Dendritic cell treated with granulocyte-macrophage colony-stimulating factor and Interleukin-4, amounts not matched to agents 40 ng/mL and 50 ng/mL, for 4 days (primary cell): ENCODE measurements around the gene C9orf72.

Experiments used
- H3K27ac Mint-ChIP-seq: one replicate; pipeline ENCODE4 v1.8.0; 2022; ENCODE audit warnings: mild to moderate bottlenecking, mixed read lengths
- H3K27me3 Mint-ChIP-seq: one replicate; pipeline ENCODE4 v1.8.0; 2022; ENCODE audit warnings: mild to moderate bottlenecking, mixed read lengths
- H3K36me3 Mint-ChIP-seq: one replicate; pipeline ENCODE4 v1.8.0; 2022; ENCODE audit warnings: low read depth, mixed read lengths
- H3K4me1 Mint-ChIP-seq: one replicate; pipeline ENCODE4 v1.8.0; 2022; ENCODE audit warnings: low read depth, mixed read lengths
- H3K4me3 Mint-ChIP-seq: one replicate; pipeline ENCODE4 v1.8.0; 2022; ENCODE audit warnings: mild to moderate bottlenecking, moderate library complexity, mixed read lengths
- H3K9me3 Mint-ChIP-seq: one replicate; pipeline ENCODE4 v1.8.0; 2022; ENCODE audit warnings: mixed read lengths
- intact Hi-C: fragments of 100-400 bp; cut with micrococcal nuclease; formaldehyde crosslinking; loops from one replicate; pipeline ENCODE4 v1.15.0; 2022

The C9orf72 gene

GRCh38 chr9:27566118-27566517 is 7.2 kb downstream of the C9orf72 start:
- Mint-ChIP-seq H3K4me3 (peak overlapping the region; percentile 2), H3K36me3 (peaks cover 58% of the 10 kb centered on the region), H3K4me1 (peaks cover 36% of the 10 kb centered on the region), H3K9me3 (no peaks in the 10 kb centered on the region), H3K27me3 (no peaks in the 10 kb centered on the region), H3K27ac (peak overlapping the region; percentile 88)
- intact Hi-C loops, result no loop called here

- intact Hi-C loops, result no loop called here
- H3K27ac Mint-ChIP-seq, result peak overlapping the region; percentile 88
Observed at GRCh38 chr9:27565696-27566095, 7.6 kb downstream of the C9orf72 start.

GRCh38 chr9:27564670-27565069 is 8.6 kb downstream of the C9orf72 start:
- no peaks in the 10 kb centered on the region for H3K9me3 Mint-ChIP-seq
- intact Hi-C loops, result loop anchor here (5.0 kb wide), 1 partner anchor 163 kb away; no protein-coding TSS in a partner anchor
- peaks cover 29% of the 10 kb centered on the region for H3K4me1 Mint-ChIP-seq
- H3K27ac Mint-ChIP-seq, result peak overlapping the region; percentile 88
- no peak overlapping the region for H3K4me3 Mint-ChIP-seq
- H3K27me3 Mint-ChIP-seq, result no peaks in the 10 kb centered on the region
- H3K36me3 Mint-ChIP-seq, result peaks cover 59% of the 10 kb centered on the region

More at GRCh38 chr9:27565696-27566095, 7.6 kb downstream of the C9orf72 start:
- peaks cover 56% of the 10 kb centered on the region for H3K36me3 Mint-ChIP-seq
- peaks cover 33% of the 10 kb centered on the region for H3K4me1 Mint-ChIP-seq
- H3K9me3 Mint-ChIP-seq, result no peaks in the 10 kb centered on the region
- no peaks in the 10 kb centered on the region for H3K27me3 Mint-ChIP-seq
- H3K4me3 Mint-ChIP-seq, result peak overlapping the region; percentile 13

- Mint-ChIP-seq H3K36me3 (peaks cover 67% of the 10 kb centered on the region), H3K4me3 (peak overlapping the region; percentile 46), H3K9me3 (no peaks in the 10 kb centered on the region), H3K27ac (peak overlapping the region; percentile 88), H3K27me3 (no peaks in the 10 kb centered on the region), H3K4me1 (peaks cover 29% of the 10 kb centered on the region)
- intact Hi-C loops, result loop anchor here (5.0 kb wide), 1 partner anchor 163 kb away; no protein-coding TSS in a partner anchor
Observed at GRCh38 chr9:27563738-27564430, 9.4 kb downstream of the C9orf72 start.

DNA sequence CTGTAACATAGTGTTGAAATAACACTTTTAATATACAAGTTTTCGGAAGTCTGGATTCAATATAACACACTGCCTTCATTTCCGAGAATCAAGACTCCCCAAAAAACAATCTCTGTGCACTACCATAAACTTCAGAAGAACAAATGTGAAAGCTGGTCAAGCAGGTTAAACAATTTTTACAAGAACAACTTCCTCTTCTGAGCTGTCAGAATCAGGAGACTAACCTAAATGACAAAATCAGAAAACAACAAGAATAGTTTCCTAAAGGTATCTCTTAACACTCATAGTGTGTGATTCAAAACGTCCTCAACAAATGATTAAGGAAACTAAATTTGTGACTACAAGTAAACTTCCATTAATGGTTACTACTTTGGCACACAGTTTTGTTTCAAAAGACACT is 11.6 kb downstream of the C9orf72 start:
- H3K36me3 Mint-ChIP-seq, result peaks cover 56% of the 10 kb centered on the region
- H3K4me3 Mint-ChIP-seq, result no peak overlapping the region
- no peaks in the 10 kb centered on the region for H3K9me3 Mint-ChIP-seq
- intact Hi-C loops, result loop anchor here (5.0 kb wide), 1 partner anchor 166 kb away; no protein-coding TSS in a partner anchor
- H3K4me1 Mint-ChIP-seq, result peaks cover 11% of the 10 kb centered on the region
- peak overlapping the region; percentile 67 for H3K27ac Mint-ChIP-seq
- no peaks in the 10 kb centered on the region for H3K27me3 Mint-ChIP-seq

DNA sequence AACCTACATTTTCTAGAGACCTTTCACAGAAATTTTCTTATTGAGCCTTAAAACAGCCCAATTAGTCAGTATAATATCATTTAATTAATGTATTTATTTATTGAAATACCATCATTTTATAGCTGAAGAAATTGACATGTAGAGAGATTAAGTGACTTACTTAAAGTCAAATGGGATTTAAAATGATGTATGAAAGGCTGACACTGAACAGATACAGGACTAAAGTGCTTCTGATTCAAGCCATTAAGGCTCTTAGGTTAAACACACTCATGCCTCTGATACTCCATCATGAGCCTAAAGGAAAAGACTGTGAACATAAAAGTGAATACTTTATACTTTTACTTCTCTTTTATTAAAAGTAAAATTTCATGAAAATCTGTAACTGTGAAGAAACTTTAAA is 12.8 kb downstream of the C9orf72 start:
- no peaks in the 10 kb centered on the region for H3K9me3 Mint-ChIP-seq
- no peaks in the 10 kb centered on the region for H3K27me3 Mint-ChIP-seq
- intact Hi-C loops, result loop anchor here (5.0 kb wide), 1 partner anchor 167 kb away; no protein-coding TSS in a partner anchor
- H3K4me3 Mint-ChIP-seq, result no peak overlapping the region
- H3K4me1 Mint-ChIP-seq, result peaks cover 9% of the 10 kb centered on the region
- no peak overlapping the region for H3K27ac Mint-ChIP-seq
- peaks cover 54% of the 10 kb centered on the region for H3K36me3 Mint-ChIP-seq

DNA sequence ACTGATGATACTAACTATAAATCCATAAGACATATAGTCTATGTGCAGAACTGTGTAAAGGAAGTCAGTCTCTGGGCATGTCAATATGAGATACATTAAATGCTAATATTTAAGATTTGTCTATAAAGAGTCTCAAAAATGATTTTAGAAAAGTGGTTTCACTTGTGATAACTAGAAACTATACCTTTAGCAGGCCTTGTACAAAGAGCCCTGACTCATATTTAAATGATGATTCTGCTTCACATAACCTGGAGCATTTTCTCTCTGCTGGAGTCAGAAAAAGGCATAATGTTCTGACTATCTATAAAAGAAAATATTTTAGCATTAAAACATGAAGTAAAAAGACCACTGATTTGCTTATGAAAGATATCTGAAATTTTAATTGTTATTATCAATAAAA is 15.0 kb downstream of the C9orf72 start:
- Mint-ChIP-seq H3K36me3 (peaks cover 71% of the 10 kb centered on the region), H3K4me1 (peaks cover 14% of the 10 kb centered on the region), H3K27ac (no peak overlapping the region), H3K9me3 (no peaks in the 10 kb centered on the region), H3K27me3 (no peaks in the 10 kb centered on the region), H3K4me3 (no peak overlapping the region)
- intact Hi-C loops, result loop anchor here (10.0 kb wide), 1 partner anchor 226 kb away; no protein-coding TSS in a partner anchor

- no peaks in the 10 kb centered on the region for H3K27me3 Mint-ChIP-seq
- H3K4me1 Mint-ChIP-seq, result peaks cover 18% of the 10 kb centered on the region
- H3K36me3 Mint-ChIP-seq, result peaks cover 79% of the 10 kb centered on the region
- no peaks in the 10 kb centered on the region for H3K9me3 Mint-ChIP-seq
- H3K4me3 Mint-ChIP-seq, result no peak overlapping the region
- intact Hi-C loops, result loop anchor here (10.0 kb wide), 1 partner anchor 228 kb away; no protein-coding TSS in a partner anchor
- no peak overlapping the region for H3K27ac Mint-ChIP-seq
Observed at GRCh38 chr9:27556470-27556869, 16.8 kb downstream of the C9orf72 start.

GRCh38 chr9:27554712-27555111 is 18.6 kb downstream of the C9orf72 start:
- H3K36me3 Mint-ChIP-seq, result peaks cover 77% of the 10 kb centered on the region
- intact Hi-C loops, result loop anchor here (10.0 kb wide), 1 partner anchor 230 kb away; no protein-coding TSS in a partner anchor
- H3K27me3 Mint-ChIP-seq, result no peaks in the 10 kb centered on the region
- H3K9me3 Mint-ChIP-seq, result no peaks in the 10 kb centered on the region
- H3K27ac Mint-ChIP-seq, result no peak overlapping the region
- peaks cover 24% of the 10 kb centered on the region for H3K4me1 Mint-ChIP-seq
- no peak overlapping the region for H3K4me3 Mint-ChIP-seq

GRCh38 chr9:27549196-27549755 is 24.0 kb downstream of the C9orf72 start:
- no peak overlapping the region for H3K4me3 Mint-ChIP-seq
- peaks cover 81% of the 10 kb centered on the region for H3K36me3 Mint-ChIP-seq
- peaks cover 24% of the 10 kb centered on the region for H3K4me1 Mint-ChIP-seq
- H3K27ac Mint-ChIP-seq, result no peak overlapping the region
- no peaks in the 10 kb centered on the region for H3K9me3 Mint-ChIP-seq
- H3K27me3 Mint-ChIP-seq, result no peaks in the 10 kb centered on the region
- intact Hi-C loops, result loop anchor here (5.0 to 10.0 kb wide), 2 partner anchors 302 to 526 kb away; no protein-coding TSS in a partner anchor

DNA sequence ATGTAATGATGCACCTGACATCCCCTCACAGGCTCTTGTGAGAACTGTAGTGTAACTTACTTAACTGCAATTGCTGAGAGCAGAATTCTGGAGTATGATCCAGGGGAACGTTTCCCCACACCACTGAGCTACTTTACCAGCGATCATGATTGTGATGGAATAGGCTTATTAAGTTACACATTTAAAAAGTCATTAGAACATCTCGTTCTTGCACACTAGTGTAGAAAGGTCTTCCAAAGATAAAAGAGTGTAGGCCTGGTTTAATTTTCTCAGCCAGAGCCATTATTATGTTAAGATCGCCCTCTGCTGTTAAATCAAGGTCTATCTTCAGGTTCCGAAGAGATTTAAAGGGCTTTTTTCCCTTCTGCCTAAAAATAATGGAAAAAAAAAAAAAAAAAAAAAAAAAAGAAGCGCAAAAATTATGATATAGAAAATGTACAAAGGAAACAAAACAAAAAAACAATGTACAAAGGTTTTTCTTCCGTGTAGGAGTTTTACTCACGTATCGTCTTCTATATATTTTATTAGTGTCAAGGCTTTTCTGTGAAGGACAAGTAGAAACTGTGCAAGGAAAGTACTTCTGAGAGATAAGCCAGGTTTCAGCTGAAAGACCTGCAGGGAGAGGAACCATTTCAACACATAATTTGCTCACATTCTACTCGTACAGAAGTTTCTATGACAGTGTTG is 25.1 kb downstream of the C9orf72 start:
- H3K9me3 Mint-ChIP-seq, result no peaks in the 10 kb centered on the region
- no peaks in the 10 kb centered on the region for H3K27me3 Mint-ChIP-seq
- peaks cover 81% of the 10 kb centered on the region for H3K36me3 Mint-ChIP-seq
- no peak overlapping the region for H3K4me3 Mint-ChIP-seq
- H3K4me1 Mint-ChIP-seq, result peaks cover 15% of the 10 kb centered on the region
- intact Hi-C loops, result loop anchor here (1.0 to 10.0 kb wide), 3 partner anchors 215 to 527 kb away; no protein-coding TSS in a partner anchor
- H3K27ac Mint-ChIP-seq, result no peak overlapping the region

- Mint-ChIP-seq H3K36me3 (peaks cover 80% of the 10 kb centered on the region), H3K27me3 (no peaks in the 10 kb centered on the region), H3K27ac (no peak overlapping the region), H3K4me1 (peaks cover 13% of the 10 kb centered on the region), H3K4me3 (no peak overlapping the region), H3K9me3 (no peaks in the 10 kb centered on the region)
- intact Hi-C loops, result loop anchor here (5.0 to 10.0 kb wide), 2 partner anchors 298 to 529 kb away; no protein-coding TSS in a partner anchor
Observed at GRCh38 chr9:27545471-27545870, 27.8 kb downstream of the C9orf72 start.

- Mint-ChIP-seq H3K27ac (no peak overlapping the region), H3K4me1 (peaks cover 18% of the 10 kb centered on the region), H3K9me3 (no peaks in the 10 kb centered on the region), H3K27me3 (no peaks in the 10 kb centered on the region), H3K36me3 (peaks cover 79% of the 10 kb centered on the region), H3K4me3 (no peak overlapping the region)
- intact Hi-C loops, result loop anchor here (10.0 kb wide), 1 partner anchor 532 kb away; no protein-coding TSS in a partner anchor
Observed at GRCh38 chr9:27542508-27542907, 30.8 kb downstream of the C9orf72 start.
